GM21825 (cell line): ENCODE results near the gene KRTAP4-1.
"Not testable (repeated sequence)": the region's sequence is repeated elsewhere in the genome, so short reads cannot be mapped to it uniquely, and the experiment has no call there.

Experiments
- ATAC-seq: cut with Tn5 transposase; IDR thresholded peaks from one replicate; pipeline ENCODE4 v1.9.1; 2021; ENCODE audit warnings: mild to moderate bottlenecking, moderate library complexity; ENCODE audit not compliant: unreplicated experiment

The KRTAP4-1 gene

DNA sequence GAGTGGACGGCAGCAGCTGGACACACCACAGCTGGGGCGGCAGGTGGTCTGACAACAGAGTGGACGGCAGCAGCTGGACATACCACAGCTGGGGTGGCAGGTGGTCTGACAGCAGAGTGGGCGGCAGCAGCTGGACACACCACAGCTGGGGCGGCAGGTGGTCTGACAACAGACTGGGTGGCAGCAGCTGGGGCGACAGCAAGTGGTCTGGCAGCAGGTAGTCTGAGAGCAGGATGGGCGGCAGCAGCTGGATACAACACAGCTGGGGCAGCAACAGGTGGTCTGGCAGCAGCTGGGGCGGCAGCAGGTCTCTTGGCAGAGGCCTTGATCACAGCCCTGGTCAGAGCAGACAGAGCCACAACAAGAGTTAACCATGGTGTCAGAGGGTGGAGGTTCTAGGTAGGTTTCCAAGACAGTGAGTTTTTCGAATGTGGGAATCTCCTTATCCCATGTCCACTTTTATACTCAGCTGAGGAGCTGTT, at the start of gene KRTAP4-1:
KRTAP4-1 (minus strand) TSS at position 432 of the 482 bp plus-strand sequence; CDS start at position 375, 57 bp downstream.
- ATAC-seq: no peak

DNA sequence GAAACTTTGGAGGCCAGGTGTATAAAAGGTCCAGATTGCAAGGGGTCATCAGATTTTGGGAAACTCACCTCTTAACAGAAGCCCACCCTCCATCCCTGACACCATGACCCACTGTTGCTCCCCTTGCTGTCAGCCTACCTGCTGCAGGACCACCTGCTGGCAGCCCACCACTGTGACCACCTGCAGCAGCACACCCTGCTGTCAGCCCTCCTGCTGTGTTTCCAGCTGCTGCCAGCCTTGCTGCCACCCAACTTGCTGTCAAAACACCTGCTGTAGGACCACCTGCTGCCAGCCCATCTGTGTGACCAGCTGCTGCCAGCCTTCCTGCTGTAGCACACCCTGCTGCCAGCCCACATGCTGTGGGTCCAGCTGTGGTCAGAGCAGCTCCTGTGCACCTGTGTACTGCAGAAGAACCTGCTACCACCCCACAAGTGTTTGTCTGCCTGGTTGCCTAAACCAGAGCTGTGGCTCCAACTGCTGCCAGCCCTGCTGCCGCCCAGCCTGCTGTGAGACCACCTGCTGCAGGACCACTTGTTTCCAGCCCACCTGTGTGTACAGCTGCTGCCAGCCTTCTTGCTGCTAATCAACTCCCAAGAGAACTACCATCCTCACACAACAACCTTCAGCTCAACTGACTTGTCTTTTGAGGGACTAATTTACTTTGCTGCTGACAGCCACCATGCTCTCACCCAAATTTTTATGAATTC, 47.8 kb upstream of the KRTAP4-1 start, which contains the start of gene KRTAP9-3:
KRTAP9-3 (plus strand) TSS at position 51 of the 707 bp plus-strand sequence; CDS start at position 104, 53 bp downstream.
- ATAC-seq: not testable (repeated sequence)

DNA sequence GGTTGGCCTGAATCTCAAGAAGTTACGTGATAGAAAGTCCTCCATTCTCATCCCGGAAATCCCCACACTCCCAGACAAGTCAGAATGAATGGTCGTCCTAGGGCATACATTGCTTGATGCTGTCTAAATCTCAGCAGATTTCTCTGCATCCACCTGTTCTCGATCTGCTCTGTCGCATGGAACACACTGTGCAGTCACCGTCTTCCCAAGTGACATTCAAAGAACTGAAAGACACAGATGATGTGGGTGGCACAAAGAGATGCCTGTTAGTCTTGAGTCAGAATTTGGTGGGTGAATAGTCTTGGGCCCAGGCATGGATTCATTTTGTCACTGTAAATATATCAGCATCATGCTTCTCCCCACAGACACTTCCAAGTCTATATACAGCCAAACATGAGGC, 47.0 kb upstream of the KRTAP4-1 start:
- ATAC-seq: no peak

DNA sequence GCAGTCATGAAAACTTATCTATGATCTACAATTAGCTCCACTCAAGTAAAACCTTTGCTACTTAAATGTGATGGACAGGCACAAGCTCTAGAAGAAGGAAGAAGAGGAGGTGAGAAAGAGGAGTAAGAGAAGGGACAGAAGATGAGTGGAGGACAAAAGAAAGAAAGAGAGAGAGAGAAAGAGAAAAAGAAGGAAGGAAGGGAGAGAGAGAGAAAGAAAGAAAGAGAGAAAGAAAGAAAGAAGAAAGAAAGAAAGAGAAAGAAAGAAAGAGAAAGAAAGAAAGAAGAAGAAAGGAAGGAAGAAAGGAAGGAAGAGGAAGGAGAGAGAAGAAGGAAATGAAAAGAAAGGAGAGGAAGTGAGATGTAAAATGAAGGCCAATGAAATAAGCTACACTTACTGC, 45.4 kb upstream of the KRTAP4-1 start:
- ATAC-seq: no peak

DNA sequence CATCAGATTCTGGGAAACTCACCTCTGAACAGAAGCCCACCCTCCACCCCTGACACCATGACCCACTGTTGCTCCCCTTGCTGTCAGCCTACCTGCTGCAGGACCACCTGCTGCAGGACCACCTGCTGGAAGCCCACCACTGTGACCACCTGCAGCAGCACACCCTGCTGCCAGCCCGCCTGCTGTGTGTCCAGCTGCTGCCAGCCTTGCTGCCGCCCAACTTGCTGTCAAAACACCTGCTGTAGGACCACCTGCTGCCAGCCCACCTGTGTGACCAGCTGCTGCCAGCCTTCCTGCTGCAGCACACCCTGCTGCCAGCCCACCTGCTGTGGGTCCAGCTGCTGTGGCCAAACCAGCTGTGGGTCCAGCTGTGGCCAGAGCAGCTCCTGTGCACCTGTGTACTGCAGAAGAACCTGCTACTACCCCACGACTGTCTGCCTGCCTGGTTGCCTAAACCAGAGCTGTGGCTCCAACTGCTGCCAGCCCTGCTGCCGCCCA, 41.9 kb upstream of the KRTAP4-1 start, which contains the start of gene KRTAP9-2:
KRTAP9-2 (plus strand) TSS at position 51 of the 498 bp plus-strand sequence; CDS start at position 58, 7 bp downstream.
- not testable (repeated sequence) for ATAC-seq

DNA sequence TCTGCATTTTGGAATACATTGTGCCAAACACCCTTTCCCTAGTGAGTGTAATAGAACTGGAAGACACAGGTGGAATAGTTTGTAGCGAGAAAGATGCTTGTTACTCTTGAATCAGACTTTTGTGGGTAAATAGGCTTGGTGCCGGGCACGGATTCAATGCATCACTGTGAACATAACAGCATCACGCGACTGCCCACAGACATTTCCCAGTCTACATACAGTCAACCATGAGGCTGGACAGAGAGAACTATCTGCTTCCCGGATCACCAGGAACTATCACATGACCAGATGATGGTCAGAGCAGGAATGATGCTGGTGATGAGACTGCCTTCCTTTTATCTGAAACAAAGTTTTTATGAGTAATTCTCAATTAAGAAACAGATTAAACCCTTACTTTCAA, 41.3 kb upstream of the KRTAP4-1 start:
- ATAC-seq: no peak

DNA sequence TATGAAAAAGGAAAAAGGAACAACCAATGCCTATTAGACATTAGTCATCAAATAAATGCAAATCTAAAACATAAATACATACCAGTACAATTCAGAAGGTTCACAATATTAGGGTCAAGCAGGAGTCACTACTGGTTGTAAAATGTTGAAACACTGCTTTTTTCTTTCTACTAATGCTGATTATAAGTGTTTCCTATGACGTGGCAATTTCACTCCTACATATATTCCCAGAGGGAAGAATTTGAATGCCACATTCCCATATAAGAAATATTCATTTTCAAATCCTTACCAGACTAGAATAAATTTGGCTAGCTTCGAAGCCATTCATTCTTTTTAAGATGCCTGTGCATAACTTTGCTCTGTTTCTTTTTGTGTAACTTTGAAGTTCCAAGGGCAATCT, 39.1 kb upstream of the KRTAP4-1 start:
- no peak for ATAC-seq

DNA sequence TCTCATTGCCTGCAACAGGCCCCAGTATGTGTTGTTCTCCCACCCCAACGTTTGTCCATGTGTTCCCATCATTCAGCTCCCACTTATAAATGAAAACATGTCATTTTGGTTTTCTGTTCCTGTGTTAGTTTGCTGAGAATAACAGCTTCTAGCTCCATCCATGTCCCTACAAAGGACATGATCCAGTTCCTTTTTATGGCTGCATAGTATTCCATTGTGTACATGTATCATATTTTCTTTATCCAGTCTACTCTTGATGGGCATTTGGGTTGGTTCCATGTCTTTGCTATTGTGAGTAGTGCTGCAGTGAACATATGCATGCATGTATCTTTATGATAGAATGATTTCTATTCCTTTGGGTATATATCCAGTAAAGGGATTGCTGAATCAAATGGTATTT, 31.0 kb upstream of the KRTAP4-1 start:
- ATAC-seq: no peak

DNA sequence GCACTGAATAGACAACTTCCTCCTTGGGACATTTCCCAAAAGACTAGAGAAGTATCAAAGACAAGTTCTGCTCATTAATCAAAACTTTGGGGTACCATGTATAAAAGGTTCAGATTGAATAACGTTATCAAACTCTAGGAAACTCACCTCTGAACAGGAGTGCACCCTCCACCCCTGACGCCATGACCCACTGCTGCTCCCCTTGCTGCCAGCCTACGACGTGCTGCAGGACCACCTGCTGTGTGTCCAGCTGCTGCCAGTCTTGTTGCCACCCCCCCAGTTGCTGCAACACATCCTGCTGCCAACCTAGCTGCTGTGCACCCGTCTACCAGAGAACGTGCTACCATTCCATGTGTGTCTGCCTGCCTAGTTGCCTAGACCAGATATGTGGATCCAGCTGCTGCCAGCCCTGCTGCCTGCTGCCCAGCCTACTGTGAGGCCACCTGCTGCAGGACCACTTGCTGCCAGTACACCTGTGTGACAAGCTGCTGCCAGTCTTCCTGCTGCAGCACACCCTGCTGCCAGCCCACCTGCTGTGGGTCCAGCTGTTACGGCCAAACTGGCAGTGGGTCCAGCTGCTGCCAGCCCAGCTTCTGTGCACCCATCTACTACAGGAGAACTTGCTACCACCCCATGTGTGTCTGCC, 27.9 kb upstream of the KRTAP4-1 start:
- ATAC-seq: no peak

DNA sequence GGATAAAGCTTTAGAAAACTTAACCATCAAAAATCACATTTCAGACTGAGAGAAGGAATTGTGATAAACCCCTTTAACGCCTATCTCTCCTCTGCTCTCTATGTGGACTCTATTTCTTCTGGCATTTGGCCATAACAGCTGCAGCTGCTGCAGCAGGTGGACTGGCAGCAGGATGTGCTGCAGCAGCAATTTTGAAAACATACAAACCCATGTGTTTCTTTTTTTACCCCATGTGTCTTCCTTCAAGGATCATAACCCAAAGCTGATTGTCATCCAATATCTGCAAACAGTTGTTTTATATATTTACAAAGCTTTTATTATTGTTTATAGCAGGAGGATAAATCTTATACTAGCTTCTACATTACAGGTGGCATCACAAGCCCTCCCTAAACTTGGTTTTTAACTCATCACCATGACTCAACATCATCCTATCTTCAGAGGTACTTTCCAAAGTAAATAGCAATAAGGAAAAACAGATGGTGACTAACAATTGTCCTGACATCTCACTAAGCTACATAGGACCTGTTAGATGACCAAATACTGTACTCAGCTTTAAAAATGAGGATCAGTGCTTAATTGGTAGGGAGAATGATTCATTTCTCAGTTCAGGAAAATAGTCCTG, 27.2 kb upstream of the KRTAP4-1 start:
- no peak for ATAC-seq

DNA sequence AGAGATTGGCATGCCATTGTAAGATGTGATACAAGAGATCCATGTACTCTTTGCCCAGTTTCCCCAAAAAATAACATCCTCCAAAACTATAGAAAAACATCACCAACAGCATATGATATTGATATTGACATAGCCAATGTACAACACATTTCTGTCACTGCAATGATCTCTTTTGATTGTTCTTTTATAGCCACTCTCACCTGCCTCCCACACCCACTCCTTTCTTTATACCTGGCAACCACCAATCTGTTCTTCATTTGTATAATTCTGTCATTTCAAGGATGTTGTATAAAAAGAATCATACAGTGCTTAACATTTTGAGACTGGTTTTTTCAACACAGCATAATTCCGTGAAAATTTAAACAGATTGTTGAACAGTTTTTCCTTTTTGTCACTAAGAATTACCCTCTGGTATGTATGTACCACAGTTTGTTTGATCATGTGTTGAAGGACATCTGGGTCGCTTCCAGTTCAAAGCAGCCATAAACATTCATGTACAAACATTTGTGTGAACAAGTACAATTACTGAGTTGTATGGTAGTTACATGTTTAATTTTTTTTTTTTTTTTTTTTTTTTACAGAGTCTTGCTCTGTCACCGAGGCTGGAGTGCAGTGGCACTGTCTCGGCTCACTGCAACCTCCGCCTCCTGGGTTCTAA, 14.8 kb upstream of the KRTAP4-1 start:
- no peak for ATAC-seq

DNA sequence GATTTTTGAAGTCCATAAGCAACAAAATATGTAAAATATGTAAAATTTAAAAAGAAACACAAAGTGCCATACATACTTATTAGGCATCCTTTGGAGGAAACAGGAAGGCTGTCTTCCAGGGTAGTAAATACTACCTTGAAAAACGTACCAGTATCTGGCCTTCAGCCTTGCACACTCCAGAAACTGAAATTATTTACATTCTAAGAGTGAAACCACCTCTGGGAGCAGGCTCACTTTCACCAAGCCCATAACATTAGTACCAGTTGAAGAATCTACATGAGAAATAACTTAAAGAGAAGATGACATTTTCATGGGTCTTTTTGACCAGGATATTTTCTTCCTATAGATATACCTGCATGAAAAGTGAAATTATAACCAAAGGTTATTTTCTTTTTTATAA, 11.4 kb upstream of the KRTAP4-1 start:
- no peak for ATAC-seq

DNA sequence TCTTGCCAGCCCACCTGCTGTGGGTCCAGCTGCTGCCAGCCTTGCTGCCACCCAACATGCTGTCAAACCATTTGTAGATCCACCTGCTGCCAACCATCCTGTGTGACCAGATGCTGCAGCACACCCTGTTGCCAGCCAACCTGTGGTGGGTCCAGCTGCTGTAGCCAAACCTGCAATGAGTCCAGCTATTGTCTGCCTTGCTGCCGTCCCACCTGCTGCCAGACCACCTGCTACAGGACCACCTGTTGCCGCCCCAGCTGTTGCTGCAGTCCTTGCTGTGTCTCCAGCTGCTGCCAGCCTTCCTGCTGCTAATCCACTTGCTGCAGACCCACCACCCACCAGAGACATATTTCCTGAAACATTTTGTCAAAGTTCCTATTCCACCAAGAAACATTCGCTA, 5.6 kb upstream of the KRTAP4-1 start:
- no peak for ATAC-seq

DNA sequence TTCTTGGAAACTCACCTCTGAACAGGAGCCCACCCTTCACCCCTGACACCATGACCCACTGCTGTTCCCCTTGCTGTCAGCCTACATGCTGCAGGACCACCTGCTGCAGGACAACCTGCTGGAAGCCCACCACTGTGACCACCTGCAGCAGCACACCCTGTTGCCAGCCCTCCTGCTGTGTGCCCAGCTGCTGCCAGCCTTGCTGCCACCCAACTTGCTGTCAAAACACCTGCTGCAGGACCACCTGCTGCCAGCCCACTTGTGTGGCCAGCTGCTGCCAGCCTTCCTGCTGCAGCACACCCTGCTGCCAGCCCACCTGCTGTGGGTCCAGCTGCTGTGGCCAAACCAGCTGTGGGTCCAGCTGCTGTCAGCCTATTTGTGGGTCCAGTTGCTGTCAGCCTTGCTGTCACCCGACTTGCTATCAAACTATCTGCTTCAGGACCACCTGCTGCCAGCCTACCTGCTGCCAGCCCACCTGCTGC, 5.2 kb upstream of the KRTAP4-1 start, which contains the start of gene KRTAP9-1:
KRTAP9-1 (plus strand) TSS at position 51 of the 482 bp plus-strand sequence; CDS start at position 51, 0 bp downstream.
- not testable (repeated sequence) for ATAC-seq

DNA sequence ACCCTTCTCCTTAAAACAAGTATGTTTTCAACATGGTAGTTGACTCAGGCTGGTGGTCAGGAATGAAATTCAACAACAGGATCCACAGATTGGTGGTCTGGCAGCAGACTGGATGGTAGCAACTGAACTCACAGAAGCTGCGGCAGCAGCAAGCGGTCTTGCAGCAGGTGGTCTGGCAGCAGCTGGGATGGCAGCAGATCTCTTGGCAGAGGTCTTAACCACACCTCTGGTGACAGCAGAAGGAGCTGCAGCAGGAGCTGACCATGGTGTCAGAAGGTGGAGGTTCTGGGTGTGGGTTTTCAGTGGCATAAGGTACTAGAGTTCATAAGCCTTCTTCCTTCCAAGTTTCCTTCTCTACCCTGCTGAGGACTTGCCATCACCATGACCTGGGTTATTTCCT, 2.2 kb upstream of the KRTAP4-1 start:
- ATAC-seq: no peak

DNA sequence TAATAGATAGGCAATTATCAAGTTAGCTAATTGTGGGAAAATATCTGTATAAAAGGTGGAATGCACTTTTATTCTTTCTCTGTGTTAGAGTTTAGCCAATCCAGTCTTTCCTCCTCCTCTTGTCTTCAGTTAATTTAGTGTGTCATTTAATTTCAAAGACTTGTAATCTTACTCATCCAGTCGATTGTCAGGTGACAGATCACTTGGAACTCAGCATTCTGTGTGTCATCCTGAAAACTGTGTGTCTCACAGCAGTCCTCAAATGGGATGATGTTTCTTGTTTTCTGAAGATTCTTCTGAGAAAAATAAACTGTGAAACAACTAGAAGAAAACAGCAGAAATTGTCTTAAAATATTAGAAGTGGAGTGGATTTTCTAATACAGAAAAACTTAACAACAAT, 290 bp upstream of the KRTAP4-1 start:
- no peak for ATAC-seq

DNA sequence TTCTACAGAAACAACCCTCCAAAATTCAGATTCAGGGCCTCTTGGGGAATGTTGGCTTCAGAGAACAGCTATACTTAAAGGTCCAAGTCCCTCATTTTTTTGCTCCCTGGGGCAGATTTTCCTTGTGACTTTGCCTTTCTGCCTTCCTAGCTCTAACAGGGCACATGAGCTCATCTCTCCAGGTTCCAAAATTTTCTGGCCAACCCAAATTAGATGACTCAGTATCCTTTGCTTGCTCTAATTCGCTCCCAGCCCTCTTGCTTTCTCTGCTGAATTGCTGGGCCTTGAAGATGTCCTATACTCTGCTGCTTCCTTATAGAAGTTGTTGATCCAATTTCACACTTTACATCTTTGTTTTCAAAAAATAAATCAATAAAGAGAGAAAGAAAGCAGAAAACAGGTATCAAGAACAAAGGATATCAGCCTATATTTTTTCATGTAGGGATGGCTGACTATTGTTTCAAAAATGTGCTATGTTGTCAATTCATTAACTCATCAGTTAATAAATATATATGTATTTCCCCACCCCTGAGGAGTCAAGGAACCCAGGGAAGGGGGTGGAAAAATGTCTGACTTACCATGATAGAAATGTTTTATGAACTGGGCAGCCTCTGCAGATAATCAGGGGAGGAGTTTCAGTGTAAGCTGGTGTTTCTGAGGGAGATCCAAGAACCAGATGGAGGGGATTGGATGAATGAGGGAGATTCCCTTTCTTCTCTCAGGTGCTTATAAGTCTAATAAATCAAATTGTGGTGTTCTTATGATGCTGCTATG, 5.7 kb downstream of the KRTAP4-1 start:
- ATAC-seq: no peak

DNA sequence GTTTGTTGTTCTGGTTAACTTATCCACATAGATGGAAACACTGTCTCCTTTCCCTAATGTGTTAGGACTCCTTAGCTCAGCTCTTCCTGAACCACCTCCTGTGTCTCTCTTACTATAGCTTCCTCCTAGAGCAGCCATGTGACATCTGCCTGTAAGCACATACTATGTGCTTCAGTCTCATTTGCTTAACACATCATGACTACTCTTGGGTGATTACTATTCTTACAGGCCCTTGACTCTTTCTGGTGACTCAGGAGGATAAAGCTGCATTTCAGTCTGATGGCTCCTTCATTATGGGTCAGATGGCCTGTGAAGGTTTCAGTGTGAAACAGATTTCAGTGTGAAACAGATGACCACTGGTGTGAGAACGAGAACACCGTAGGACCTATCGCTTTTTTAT, 6.4 kb downstream of the KRTAP4-1 start:
- ATAC-seq: no peak

DNA sequence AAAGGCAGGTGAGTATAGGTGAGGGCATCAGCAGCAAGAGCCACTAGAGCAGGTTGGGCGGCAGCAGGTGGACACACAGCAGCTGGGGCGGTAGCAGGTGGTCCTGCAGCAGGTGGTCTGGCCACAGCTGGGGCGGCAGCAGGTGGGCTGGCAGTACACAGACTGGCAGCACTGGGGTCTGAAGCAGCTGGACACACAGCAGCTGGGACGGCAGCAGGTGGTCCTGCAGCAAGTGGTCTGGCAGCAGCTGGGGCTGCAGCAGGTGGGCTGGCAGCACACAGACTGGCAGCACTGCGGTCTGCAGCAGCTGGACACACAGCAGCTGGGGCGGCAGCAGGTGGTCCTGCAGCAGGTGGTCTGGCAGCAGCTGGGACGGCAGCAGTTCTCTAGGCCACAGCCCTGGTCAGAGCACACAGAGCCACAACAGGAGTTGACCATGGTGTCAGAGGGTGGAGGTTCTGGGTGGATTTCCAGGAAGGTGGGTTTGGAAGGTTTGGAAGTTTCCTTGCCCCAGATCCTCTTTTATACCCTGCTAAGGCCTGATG, 6.9 kb downstream of the KRTAP4-1 start, which contains the start of gene KRTAP4-2:
KRTAP4-2 (minus strand) TSS at position 495 of the 545 bp plus-strand sequence; CDS start at position 438, 57 bp downstream.
- ATAC-seq: no peak
